Measurements from ENCODE around the gene TNFRSF9.
"Not testable (repeated sequence)": the region's sequence is repeated elsewhere in the genome, so short reads cannot be mapped to it uniquely, and the experiment has no call there.

The TNFRSF9 gene

GRCh38 chr1:7960867-7961215, 20.2 kb upstream of the TNFRSF9 start:
- DNase-seq (ENCODE audit: low read depth) = no peak

GRCh38 chr1:7960165-7960564, 19.5 kb upstream of the TNFRSF9 start:
- no peak for DNase-seq (ENCODE audit: low read depth)

- no peak for DNase-seq (ENCODE audit: low read depth)
Measured at GRCh38 chr1:7956218-7957032, 15.8 kb upstream of the TNFRSF9 start.

GRCh38 chr1:7954683-7955082, 14.0 kb upstream of the TNFRSF9 start:
- DNase-seq (ENCODE audit: low read depth) = no peak

GRCh38 chr1:7953850-7954609, 13.4 kb upstream of the TNFRSF9 start:
- peak; percentile 57 for DNase-seq (ENCODE audit: low read depth)

- not testable (repeated sequence) for DNase-seq (ENCODE audit: low read depth)
Measured at GRCh38 chr1:7952791-7953190, 12.2 kb upstream of the TNFRSF9 start.

GRCh38 chr1:7948960-7949359, 8.3 kb upstream of the TNFRSF9 start:
- no peak for DNase-seq (ENCODE audit: low read depth)

- DNase-seq (ENCODE audit: low read depth) = no peak
Measured at GRCh38 chr1:7943251-7943650, 2.6 kb upstream of the TNFRSF9 start.

- no peak for DNase-seq (ENCODE audit: low read depth)
Measured at GRCh38 chr1:7942214-7942921, 1.7 kb upstream of the TNFRSF9 start.

GRCh38 chr1:7941437-7941793, 776 bp upstream of the TNFRSF9 start:
- no peak for DNase-seq (ENCODE audit: low read depth)

GRCh38 chr1:7940034-7940433, 605 bp downstream of the TNFRSF9 start:
- no peak for DNase-seq (ENCODE audit: low read depth)

GRCh38 chr1:7938070-7938469, 2.6 kb downstream of the TNFRSF9 start:
- DNase-seq (ENCODE audit: low read depth) = no peak

GRCh38 chr1:7932524-7933138, 8.0 kb downstream of the TNFRSF9 start:
- DNase-seq (ENCODE audit: low read depth) = no peak

- no peak for DNase-seq (ENCODE audit: low read depth)
Measured at GRCh38 chr1:7931446-7931812, 9.2 kb downstream of the TNFRSF9 start.

GRCh38 chr1:7930645-7931445, 9.8 kb downstream of the TNFRSF9 start:
- no peak for DNase-seq (ENCODE audit: low read depth)

GRCh38 chr1:7929637-7930036, 11.0 kb downstream of the TNFRSF9 start:
- DNase-seq (ENCODE audit: low read depth) = no peak

- no peak for DNase-seq (ENCODE audit: low read depth)
Measured at GRCh38 chr1:7928247-7928646, 12.4 kb downstream of the TNFRSF9 start.

- not testable (repeated sequence) for DNase-seq (ENCODE audit: low read depth)
Measured at GRCh38 chr1:7927061-7927460, 13.6 kb downstream of the TNFRSF9 start.

- no peak for DNase-seq (ENCODE audit: low read depth)
Measured at GRCh38 chr1:7922301-7922700, 18.3 kb downstream of the TNFRSF9 start.

- no peak for DNase-seq (ENCODE audit: low read depth)
Measured at GRCh38 chr1:7921796-7922195, 18.8 kb downstream of the TNFRSF9 start.

- no peak for DNase-seq (ENCODE audit: low read depth)
Measured at GRCh38 chr1:7919880-7920279, 20.8 kb downstream of the TNFRSF9 start.

GRCh38 chr1:7917971-7918370, 22.7 kb downstream of the TNFRSF9 start:
- not testable (repeated sequence) for DNase-seq (ENCODE audit: low read depth)

Data from stimulated activated CD8-positive, alpha-beta memory T cell treated with anti-CD3 and anti-CD28 coated beads, Interleukin-15, amount 100 ng/mL, for 1 hour (primary cell).